Measurements from ENCODE around the gene DHRS2.
"Not testable (repeated sequence)": the region's sequence is repeated elsewhere in the genome, so short reads cannot be mapped to it uniquely, and the experiment has no call there.

The DHRS2 gene

DNA sequence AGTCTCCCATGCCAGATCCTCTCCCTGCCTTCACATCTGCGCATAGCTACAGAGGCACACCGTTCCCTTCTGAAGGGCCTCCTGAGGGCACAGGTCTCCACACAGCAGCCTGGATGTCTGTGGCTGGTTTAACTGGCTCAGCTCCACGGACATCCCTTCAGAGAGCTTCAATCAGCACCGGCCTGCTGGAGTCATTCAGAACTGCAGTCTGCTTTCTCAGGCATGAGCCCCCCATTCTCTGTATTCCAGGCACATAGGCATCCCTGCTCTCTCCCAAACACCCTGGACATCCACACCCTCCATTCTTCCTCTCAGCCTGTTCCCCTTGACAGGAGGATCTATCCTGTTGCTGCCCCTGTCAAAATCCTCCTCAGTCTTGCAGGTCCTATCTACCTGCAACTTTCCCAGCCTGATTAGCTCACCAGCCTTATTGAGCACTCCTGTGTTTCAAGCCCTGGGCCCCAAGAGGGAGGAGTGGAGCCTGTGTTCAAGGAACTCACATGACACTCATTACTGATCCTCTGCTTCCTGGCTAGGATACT lies 2.9 kb upstream of the DHRS2 start:
- no peak for DNase-seq (ENCODE audit: low read depth in 2 of 2)

GRCh38 chr14:23634698-23635412 lies 1.3 kb upstream of the DHRS2 start:
- DNase-seq (ENCODE audit: low read depth in 2 of 2) = not testable (repeated sequence)

GRCh38 chr14:23637312-23637654 lies 1.1 kb downstream of the DHRS2 start:
- DNase-seq (ENCODE audit: low read depth in 2 of 2) = not testable (repeated sequence)

DNA sequence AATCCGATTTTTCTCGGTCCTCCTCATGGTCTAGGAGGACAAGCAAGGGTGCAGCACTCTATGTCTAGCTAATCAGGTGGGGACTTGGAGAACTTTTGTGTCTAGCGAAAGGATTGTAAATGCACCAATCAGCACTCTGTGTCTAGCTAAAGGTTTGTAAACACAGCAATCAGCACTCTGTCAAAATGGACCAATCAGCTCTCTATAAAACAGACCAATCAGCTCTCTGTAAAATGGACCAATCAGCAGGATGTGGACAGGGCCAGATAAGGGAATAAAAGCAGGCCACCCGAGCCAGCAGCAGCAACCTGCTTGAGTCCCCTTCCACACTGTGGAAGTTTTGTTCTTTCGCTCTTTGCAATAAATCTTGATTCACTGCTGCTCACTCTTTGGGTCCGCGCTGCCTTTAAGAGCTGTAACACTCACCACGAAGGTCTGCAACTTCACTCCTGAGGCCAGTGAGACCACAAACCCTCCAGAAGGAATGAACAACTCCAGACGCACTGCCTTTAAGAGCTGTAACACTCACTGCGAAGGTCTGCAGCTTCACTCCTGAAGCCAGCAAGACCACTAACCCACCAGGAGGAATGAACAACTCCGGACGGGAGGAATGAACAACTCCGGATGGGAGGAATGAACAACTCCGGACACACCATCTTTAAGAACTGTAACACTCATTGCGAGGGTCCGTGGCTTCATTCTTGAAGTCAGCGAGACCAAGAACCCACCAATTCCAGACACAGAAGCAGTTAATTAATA lies 1.7 kb downstream of the DHRS2 start:
- DNase-seq (ENCODE audit: low read depth in 2 of 2) = not testable (repeated sequence)

- no peak for DNase-seq (ENCODE audit: low read depth in 2 of 2)
Measured at GRCh38 chr14:23638414-23639047, 2.4 kb downstream of the DHRS2 start.

DNA sequence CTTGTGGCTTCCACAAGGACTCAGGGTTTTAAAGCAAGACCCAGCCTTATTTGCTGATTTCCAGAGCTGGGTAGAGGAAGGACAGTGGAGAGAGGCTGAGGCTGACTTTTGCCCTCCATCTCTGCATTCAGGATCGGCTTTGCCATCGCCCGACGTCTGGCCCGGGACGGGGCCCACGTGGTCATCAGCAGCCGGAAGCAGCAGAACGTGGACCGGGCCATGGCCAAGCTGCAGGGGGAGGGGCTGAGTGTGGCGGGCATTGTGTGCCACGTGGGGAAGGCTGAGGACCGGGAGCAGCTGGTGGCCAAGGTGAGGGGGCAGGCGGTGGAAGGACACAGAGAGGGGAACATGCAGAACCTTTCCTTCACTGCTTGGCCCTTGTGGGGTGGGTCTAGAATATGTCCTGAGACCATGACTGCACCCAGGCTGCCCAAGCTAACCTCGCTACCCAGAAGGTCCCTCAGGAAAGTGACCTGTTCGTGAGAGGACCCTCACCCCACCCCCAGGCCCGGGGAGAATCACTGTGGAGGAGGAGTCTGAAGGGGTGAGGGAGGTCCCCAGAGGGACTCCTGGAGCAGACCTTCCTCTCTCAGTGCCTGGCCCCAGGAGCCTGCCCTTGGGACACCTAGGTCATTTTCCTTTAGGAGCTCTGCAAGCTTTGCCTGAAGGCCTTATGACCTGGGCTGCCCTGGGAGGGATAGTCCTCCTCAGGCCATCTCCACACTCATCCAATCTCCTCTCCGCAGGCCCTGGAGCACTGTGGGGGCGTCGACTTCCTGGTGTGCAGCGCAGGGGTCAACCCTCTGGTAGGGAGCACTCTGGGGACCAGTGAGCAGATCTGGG lies 3.1 kb downstream of the DHRS2 start:
- no peak for DNase-seq (ENCODE audit: low read depth in 2 of 2)

- no peak for DNase-seq (ENCODE audit: low read depth in 2 of 2)
Measured at GRCh38 chr14:23639891-23640523, 3.8 kb downstream of the DHRS2 start.

GRCh38 chr14:23640524-23641141 lies 4.5 kb downstream of the DHRS2 start:
- DNase-seq (ENCODE audit: low read depth in 2 of 2) = no peak

DNA sequence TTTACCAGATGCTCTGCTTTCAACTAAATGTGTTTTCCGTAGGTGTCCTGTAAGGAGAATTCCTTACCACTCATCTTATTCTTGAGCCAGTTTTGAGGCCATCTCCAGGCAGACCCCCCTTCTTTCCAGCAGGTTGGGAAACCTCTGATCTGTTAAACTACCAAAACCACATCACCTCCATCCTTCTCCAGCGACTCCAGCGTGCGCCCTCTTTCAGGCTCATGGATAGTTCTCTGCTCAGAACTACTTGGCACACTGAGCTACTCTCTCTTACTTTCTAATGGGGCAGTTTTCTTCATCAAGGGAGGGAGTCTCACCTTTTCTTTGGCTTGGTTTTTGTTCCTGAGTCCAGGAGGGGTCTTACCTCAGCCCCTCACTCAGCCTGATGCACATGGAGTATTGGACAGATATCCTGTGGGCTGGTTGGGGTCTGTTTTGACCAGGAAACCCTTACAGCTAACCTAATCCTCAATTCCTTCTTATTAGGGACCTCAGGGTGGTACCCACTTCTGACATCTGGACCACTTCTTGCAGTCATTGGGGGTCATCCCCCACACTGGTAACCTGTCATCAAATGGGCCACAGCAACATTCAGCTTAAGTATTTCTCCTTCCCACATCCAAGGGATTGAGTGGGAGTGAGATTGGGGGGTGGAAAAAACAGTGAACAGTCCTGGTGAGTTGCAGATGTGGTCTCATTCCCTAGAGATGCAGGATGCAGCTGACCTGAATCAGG lies 5.2 kb downstream of the DHRS2 start:
- DNase-seq (ENCODE audit: low read depth in 2 of 2) = no peak

DNA sequence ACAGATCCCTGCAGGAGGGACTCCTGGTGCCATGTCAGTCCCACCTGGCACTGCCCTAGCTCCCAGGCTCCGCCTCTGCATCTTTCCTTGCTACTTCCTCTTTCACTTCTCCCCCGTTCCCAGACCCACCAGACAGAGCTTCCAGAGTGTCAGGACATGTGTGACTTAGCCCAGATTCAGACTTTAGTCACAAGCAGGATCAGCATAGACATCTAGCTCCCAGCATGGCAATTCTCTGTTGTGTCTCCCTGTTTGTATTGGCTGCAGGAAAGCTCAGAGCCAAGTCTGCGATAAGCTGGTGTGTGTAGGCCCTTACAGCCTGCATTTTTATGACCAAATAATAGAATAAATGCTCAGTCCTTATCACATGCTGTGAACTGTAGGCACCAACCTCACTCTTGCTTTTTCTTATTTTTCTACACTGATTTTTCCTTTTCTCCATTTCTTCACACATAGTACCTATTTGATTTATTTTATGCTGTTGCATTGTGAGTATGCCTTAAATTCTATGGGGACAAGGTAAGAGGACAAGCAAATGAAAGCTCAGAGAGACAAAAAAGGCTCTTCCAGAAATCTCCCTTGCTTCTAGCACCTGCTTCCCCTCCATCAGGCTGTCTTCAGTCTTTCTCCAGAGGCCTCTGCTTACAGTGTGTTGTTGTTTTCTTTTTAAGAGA lies 5.9 kb downstream of the DHRS2 start:
- no peak for DNase-seq (ENCODE audit: low read depth in 2 of 2)

DNA sequence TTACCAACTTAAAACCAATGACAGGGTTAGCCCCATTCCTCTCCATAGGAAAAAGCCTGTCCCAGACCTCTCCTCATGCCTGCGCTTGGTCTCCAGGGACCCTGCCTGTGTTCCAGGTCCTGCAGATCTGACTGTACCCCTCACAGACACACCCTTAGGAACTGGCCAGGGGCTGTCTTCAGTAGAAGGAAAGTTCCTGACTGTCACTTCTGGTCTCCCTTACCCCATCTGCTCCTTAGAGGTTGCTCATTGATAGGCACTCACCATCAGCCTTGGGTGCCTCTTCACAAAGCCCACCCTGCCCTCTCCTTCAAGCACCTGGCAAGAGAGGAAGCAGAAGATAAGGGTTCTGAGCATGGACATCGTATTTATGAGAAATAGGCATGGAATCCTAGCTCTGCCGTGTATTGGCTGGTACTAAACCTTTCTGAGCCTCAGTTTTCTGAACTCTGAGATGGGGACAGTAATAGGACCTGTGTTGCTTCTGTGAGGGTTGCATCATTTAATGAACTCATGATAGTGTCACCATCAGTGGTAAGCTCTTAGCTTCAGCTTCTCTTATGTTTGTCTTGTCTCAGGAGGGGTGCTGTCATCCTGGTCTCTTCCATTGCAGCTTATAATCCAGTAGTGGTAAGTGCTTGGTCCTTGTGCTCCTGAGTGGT lies 7.5 kb downstream of the DHRS2 start:
- DNase-seq (ENCODE audit: low read depth in 2 of 2) = no peak

- no peak for DNase-seq (ENCODE audit: low read depth in 2 of 2)
Measured at GRCh38 chr14:23644195-23644918, 8.2 kb downstream of the DHRS2 start.

DNA sequence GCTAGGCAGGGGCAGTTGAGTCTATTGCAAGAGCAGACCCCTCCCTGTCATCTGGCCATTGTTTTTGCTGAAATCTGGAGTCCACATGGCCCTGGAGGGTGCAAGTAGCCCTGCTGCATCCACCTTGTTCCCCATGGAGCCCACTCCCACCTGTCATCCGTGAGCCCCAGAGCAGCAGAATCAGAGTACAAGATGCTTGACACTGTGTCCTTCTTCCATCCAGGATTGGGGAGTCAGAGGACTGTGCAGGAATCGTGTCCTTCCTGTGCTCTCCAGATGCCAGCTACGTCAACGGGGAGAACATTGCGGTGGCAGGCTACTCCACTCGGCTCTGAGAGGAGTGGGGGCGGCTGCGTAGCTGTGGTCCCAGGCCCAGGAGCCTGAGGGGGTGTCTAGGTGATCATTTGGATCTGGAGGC lies 8.8 kb downstream of the DHRS2 start:
- no peak for DNase-seq (ENCODE audit: low read depth in 2 of 2)

DNA sequence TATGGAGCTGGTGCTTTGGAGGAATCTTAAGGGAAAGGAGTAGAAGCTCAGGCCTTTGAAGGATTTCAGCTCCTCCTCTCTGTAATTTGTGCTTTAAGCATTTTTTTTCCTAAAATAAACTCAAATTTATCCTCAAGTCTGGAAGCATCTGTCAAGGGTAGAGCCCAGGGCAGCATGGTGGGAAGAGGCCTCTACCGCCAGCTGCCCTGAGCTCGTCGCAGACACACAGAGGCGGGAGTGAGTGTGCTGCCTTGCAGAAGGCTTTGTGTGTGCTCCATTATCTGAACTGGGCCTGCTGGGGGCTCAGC lies 9.3 kb downstream of the DHRS2 start:
- DNase-seq (ENCODE audit: low read depth in 2 of 2) = no peak

DNA sequence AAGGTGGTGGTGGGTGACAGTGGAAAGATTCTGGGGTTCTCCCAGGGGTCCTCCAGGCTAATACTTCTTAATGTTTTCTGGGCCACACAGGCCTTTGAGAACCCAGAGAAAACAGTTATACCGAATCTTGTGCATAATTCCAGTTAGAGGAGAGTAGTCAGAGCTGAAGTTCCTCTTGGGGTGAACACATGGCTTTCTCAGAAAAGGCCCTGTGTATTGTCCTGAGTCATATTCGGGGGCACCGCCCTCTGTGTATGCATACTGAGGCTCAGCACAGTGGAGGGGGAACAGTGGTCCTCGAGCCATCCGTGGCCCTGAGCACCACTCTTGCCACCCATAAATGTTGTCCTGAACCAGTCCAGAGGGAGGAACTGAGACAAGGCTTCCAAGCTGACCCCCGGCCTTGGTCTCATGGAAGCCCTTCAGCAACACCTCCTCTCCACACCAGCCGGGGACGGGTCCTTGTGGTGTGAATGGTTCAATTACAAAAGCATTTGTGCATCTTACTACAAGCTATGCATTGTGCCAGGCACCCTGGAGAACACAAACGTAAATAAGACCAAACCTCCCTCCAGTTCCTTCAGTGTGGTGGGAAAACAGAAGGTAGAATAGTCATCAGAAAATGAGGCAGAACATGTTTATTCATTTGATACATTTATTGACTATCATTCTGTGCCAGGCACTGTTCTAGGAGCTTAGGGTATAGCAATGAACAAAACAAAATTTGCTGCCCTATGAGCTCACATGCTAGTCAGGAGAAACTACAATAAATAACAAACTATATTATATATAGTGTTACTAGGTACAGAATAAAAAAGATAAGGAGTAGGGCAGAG lies 9.9 kb downstream of the DHRS2 start:
- no peak for DNase-seq (ENCODE audit: low read depth in 2 of 2)

DNA sequence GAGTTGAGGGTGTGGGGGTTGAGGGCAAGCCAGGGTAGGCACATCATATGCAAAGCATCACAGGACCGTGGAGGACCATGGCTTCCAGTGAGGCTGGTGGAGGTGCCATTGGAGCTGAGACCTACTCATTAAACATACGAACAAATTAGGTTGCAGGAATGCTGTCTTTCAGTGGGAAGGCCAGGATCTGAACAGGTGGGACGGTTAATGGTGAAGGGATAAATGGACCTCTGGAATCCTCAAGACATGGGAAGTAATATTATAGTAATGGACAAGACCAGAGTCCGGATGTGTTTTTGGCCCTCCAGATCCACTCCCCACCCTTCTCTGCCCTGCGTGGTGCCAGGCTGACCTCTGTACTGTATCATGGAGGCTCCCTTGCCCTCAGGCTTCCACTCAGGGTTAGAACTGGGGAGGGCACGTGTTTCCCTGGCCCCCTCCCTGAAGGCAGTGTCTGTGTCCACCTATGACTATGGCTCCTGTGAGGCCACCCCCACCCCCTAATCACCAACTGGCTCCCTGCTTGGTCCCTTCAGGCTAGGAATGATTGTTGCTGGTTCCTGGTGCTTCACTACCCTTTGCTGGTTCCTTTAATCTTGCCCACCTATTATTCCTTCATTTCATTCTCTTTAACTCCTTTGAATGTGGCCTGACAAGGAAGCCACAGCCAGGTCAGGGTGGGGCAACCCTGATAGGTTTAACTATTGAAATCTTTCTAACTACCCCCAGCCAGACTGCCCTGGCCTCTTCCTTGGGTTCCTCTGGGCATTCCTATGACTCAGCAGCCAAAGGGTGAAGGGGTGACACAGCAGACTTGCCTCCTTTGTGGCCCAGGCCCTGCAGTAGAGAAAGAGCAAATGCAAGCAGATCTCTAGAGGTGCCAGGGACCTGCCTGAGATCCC lies 10.7 kb downstream of the DHRS2 start:
- DNase-seq (ENCODE audit: low read depth in 2 of 2) = no peak

DNA sequence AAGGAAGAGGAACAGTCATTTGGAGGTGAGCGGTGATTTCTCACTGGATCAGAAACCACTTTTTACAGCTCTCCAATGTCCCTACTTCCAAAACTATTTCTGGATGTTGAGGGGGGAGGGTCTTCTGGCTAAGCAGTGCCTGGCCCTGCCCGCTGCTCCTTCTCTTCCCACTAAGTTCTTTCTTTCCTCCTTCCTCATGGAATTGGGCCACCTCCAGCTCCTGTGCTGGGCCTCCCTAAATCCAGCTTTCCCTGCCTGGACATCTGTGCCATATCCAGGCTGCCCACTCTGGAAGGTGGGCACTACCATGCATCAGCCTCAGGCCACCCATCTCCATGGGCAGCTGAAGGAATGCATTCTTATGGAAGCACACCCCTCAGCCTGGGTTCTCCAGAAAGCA lies 11.5 kb downstream of the DHRS2 start:
- no peak for DNase-seq (ENCODE audit: low read depth in 2 of 2)
